Spleen (tissue), 7 donors: ENCODE results near the gene MAPT.

Source experiments
- POLR2A ChIP-seq, 3 donors: fragments of 450-650 bp; IDR thresholded peaks; one replicate each; pipeline ENCODE4 v1.5.1; 2017; ENCODE audit warnings: antibody characterized with exemption in 3 of 3, mild to moderate bottlenecking in 1 of 3
- POLR2AphosphoS5 ChIP-seq, 3 donors: sonication (generic); formaldehyde crosslinking; IDR thresholded peaks; one replicate each; pipeline ENCODE4 v1.5.1; 2017; ENCODE audit warnings: antibody characterized with exemption in 3 of 3
- TF ChIP-seq, protein P1 (sequence below), 11 experiments: fragments of 200-600 bp in 7 of 11; fragments of 450-650 bp in 4 of 11; sonication (generic) in 4 of 11; IDR thresholded peaks in 8 of 11; conservative IDR thresholded peaks in 3 of 11; 1 replicate in 7 of 11; 2 replicates in 4 of 11; pipeline versions ENCODE4 v1.4.0 to v1.8.0; 2016 to 2021; ENCODE audit warnings: antibody characterized with exemption in 11 of 11, inconsistent platforms in 4 of 11, mild to moderate bottlenecking in 1 of 11
- donor health status: DM: no; HTN: no; CAD: no; lungs with moderate emphysema.
- donor health status: DM: no; HTN: no; CAD: no.
- donor health status: DM: no; HTN: no; CAD: no.

DNA sequence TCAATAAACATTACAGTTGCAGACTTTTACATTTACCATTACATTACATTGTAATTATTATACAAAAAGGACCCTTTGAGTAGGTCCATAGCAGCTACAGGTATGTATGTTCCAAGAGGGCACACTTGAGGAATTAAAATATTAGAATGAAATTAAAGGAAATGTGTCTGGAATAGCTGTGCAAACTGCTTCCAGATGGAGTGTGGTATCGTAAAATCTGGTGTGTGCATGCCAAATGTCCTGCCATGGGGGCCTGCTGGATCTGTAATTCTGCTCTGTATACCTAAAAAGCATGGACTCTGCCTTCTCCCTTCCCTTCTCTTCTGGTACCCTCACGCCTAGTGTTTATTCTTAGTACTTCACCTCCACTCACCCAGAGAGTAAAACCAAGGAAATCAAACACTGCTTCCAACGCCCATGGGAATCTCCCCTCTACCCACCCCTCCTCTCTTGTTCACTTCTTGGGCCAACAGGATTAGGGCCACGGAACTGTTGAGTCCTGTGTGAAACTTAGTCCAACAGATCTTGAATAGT lies 143.4 kb downstream of the MAPT start:
- TF ChIP-seq, protein P1, sequence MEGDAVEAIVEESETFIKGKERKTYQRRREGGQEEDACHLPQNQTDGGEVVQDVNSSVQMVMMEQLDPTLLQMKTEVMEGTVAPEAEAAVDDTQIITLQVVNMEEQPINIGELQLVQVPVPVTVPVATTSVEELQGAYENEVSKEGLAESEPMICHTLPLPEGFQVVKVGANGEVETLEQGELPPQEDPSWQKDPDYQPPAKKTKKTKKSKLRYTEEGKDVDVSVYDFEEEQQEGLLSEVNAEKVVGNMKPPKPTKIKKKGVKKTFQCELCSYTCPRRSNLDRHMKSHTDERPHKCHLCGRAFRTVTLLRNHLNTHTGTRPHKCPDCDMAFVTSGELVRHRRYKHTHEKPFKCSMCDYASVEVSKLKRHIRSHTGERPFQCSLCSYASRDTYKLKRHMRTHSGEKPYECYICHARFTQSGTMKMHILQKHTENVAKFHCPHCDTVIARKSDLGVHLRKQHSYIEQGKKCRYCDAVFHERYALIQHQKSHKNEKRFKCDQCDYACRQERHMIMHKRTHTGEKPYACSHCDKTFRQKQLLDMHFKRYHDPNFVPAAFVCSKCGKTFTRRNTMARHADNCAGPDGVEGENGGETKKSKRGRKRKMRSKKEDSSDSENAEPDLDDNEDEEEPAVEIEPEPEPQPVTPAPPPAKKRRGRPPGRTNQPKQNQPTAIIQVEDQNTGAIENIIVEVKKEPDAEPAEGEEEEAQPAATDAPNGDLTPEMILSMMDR (IDR thresholded peaks at IDR 0.05 in 8 of 11, conservative IDR thresholded peaks at IDR 0.05 in 3 of 11): no peak
- no peak for TF ChIP-seq POLR2A (IDR thresholded peaks at IDR 0.05)
- TF ChIP-seq POLR2AphosphoS5 (IDR thresholded peaks at IDR 0.05): no peak
